ENCODE results near the gene ACOD1. TPM values are rescaled to one million over a fixed set of nuclear protein-coding genes. Genes with fewer than 3 reads are reported as not detected.

Gene ACOD1
- total and polyA plus RNA-seq, 4 donors, result not detected

DNA sequence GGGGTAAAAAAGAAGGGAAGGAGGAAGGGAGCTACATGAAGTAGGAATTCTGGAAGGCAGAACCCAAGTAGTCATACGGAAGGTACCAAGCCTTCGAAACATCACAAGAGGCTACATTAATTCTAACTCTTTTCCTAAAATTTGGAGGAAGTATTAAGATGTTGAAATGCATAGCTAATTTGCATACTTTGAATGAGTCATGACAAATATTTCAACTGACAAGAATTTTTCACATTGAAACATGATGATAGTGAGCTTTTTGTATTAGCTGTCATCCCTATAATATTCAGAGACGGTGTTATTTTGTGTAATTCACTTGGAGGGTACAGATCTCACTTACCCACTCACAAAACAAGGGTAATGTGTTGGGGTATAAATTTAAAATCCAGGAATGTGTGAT lies 9.1 kb upstream of the ACOD1 start:
- Histone ChIP-seq H3K27me3 (ENCODE audit: control insufficient read depth in 1 of 2, insufficient read depth in 2 of 2, low read length in 1 of 2) (no peaks in the 10 kb centered on the region), H3K4me3 (ENCODE audit: low read length in 2 of 2) (no peak overlapping the region), H3K27ac (ENCODE audit: low read depth in 1 of 2, low read length in 2 of 2) (no peak overlapping the region), H3K4me1 (ENCODE audit: control insufficient read depth in 1 of 2, insufficient read depth in 2 of 2, low read length in 2 of 2) (peaks cover 0 to 2% of the 10 kb centered on the region in 2 donors), H3K9me3 (ENCODE audit: control insufficient read depth, low read length) (no peaks in the 10 kb centered on the region), H3K36me3 (ENCODE audit: control insufficient read depth in 1 of 2, insufficient read depth in 2 of 2, low read length in 1 of 2) (no peaks in the 10 kb centered on the region)
- intact Hi-C loops (cut with DNase I), result no loop called here
- 86 to 88% methylated on average over 3 of the region's 3 CpGs for WGBS, 2 donors
- no peak for ATAC-seq (ENCODE audit: low FRiP score)
- DNase-seq, result no peak

- peaks cover 0 to 1% of the 10 kb centered on the region in 2 donors for H3K4me1 ChIP-seq (ENCODE audit: control insufficient read depth in 1 of 2, insufficient read depth in 2 of 2, low read length in 2 of 2)
- 95 to 98% methylated on average over 4 of the region's 4 CpGs for WGBS, 2 donors
- intact Hi-C loops (cut with DNase I), result no loop called here
- no peak overlapping the region for H3K4me3 ChIP-seq (ENCODE audit: low read length in 2 of 2)
- H3K27ac ChIP-seq (ENCODE audit: low read depth in 1 of 2, low read length in 2 of 2), result no peak overlapping the region
- H3K9me3 ChIP-seq (ENCODE audit: control insufficient read depth, low read length), result no peaks in the 10 kb centered on the region
- no peaks in the 10 kb centered on the region for H3K36me3 ChIP-seq (ENCODE audit: control insufficient read depth in 1 of 2, insufficient read depth in 2 of 2, low read length in 1 of 2)
- no peak for DNase-seq
- ATAC-seq (ENCODE audit: low FRiP score), result no peak
- no peaks in the 10 kb centered on the region for H3K27me3 ChIP-seq (ENCODE audit: control insufficient read depth in 1 of 2, insufficient read depth in 2 of 2, low read length in 1 of 2)
These were observed 5.9 kb upstream of the ACOD1 start for GRCh38 chr13:76942363-76942762.

- ATAC-seq (ENCODE audit: low FRiP score) (no peak), DNase-seq (no peak)
- no peaks in the 10 kb centered on the region for H3K36me3 ChIP-seq (ENCODE audit: control insufficient read depth in 1 of 2, insufficient read depth in 2 of 2, low read length in 1 of 2)
- no peaks in the 10 kb centered on the region for H3K9me3 ChIP-seq (ENCODE audit: control insufficient read depth, low read length)
- no peaks in the 10 kb centered on the region for H3K27me3 ChIP-seq (ENCODE audit: control insufficient read depth in 1 of 2, insufficient read depth in 2 of 2, low read length in 1 of 2)
- no peaks in the 10 kb centered on the region for H3K4me1 ChIP-seq (ENCODE audit: control insufficient read depth in 1 of 2, insufficient read depth in 2 of 2, low read length in 2 of 2)
- no peak overlapping the region for H3K4me3 ChIP-seq (ENCODE audit: low read length in 2 of 2)
- H3K27ac ChIP-seq (ENCODE audit: low read depth in 1 of 2, low read length in 2 of 2), result no peak overlapping the region
- WGBS, 2 donors, result 69 to 83% methylated on average over 2 of the region's 2 CpGs
- intact Hi-C loops (cut with DNase I), result no loop called here
These were observed 4.7 kb upstream of the ACOD1 start for GRCh38 chr13:76943646-76944045.

DNA sequence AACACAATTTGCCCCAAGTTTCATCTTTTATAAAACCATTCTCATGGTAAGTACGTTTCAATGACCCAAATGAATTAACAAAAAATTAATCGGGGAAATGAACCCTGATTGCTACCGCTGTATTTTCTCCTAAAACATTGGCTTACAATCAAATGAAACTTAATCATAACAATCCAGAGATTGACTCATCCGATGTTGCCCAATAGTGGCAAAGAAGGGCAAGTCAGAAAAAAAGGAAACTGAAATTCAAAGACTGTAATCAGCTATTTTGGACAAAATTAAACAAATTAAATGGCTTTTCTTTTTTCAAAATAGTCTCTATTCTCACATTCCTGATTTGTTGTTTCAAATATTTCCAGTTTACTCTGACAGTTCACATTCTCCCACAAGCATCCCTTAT lies 3.9 kb upstream of the ACOD1 start:
- intact Hi-C loops (cut with DNase I), result no loop called here
- 85 to 89% methylated on average over 4 of the region's 4 CpGs for WGBS, 2 donors
- Histone ChIP-seq H3K36me3 (ENCODE audit: control insufficient read depth in 1 of 2, insufficient read depth in 2 of 2, low read length in 1 of 2) (no peaks in the 10 kb centered on the region), H3K27me3 (ENCODE audit: control insufficient read depth in 1 of 2, insufficient read depth in 2 of 2, low read length in 1 of 2) (no peaks in the 10 kb centered on the region), H3K4me3 (ENCODE audit: low read length in 2 of 2) (no peak overlapping the region), H3K9me3 (ENCODE audit: control insufficient read depth, low read length) (no peaks in the 10 kb centered on the region), H3K4me1 (ENCODE audit: control insufficient read depth in 1 of 2, insufficient read depth in 2 of 2, low read length in 2 of 2) (no peaks in the 10 kb centered on the region), H3K27ac (ENCODE audit: low read depth in 1 of 2, low read length in 2 of 2) (no peak overlapping the region)
- no peak for DNase-seq
- no peak for ATAC-seq (ENCODE audit: low FRiP score)

DNA sequence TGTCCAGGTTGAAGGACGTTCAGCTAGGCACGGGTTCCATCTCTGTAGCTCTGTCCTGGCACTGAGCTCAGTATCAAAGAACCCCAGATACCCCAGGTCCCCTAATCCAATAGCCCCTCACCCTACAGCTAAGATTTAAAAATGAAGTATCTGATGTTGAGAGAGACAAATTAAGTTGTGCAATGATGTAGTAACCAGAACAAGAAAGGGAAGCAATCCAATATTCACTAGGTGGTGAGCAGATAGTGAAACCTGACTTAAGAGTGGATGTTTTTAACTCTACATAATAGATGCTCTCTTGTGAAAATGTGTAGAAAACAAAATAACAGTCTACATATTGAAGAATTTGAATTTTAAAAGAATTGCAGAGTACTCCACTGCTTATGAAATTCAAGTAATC lies 1.8 kb downstream of the ACOD1 start:
- intact Hi-C loops (cut with DNase I), result no loop called here
- ATAC-seq (ENCODE audit: low FRiP score), result no peak
- 94 to 95% methylated on average over 2 of the region's 2 CpGs for WGBS, 2 donors

GRCh38 chr13:76953968-76954367 lies 5.7 kb downstream of the ACOD1 start:
- H3K4me1 ChIP-seq (ENCODE audit: control insufficient read depth in 1 of 2, insufficient read depth in 2 of 2, low read length in 2 of 2), result no peaks in the 10 kb centered on the region
- ATAC-seq (ENCODE audit: low FRiP score), result no peak
- H3K27ac ChIP-seq (ENCODE audit: low read depth in 1 of 2, low read length in 2 of 2), result no peak overlapping the region
- no peaks in the 10 kb centered on the region for H3K27me3 ChIP-seq (ENCODE audit: control insufficient read depth in 1 of 2, insufficient read depth in 2 of 2, low read length in 1 of 2)
- H3K4me3 ChIP-seq (ENCODE audit: low read length in 2 of 2), result no peak overlapping the region
- WGBS, 2 donors, result 3 to 8% methylated on average over 3 of the region's 3 CpGs
- H3K9me3 ChIP-seq (ENCODE audit: control insufficient read depth, low read length), result no peaks in the 10 kb centered on the region
- intact Hi-C loops (cut with DNase I), result no loop called here
- no peak for DNase-seq
- no peaks in the 10 kb centered on the region for H3K36me3 ChIP-seq (ENCODE audit: control insufficient read depth in 1 of 2, insufficient read depth in 2 of 2, low read length in 1 of 2)

More for the DNA sequence above, 1.8 kb downstream of the ACOD1 start:
- Histone ChIP-seq H3K27ac (ENCODE audit: low read depth in 1 of 2, low read length in 2 of 2) (no peak overlapping the region), H3K36me3 (ENCODE audit: control insufficient read depth in 1 of 2, insufficient read depth in 2 of 2, low read length in 1 of 2) (no peaks in the 10 kb centered on the region), H3K4me3 (ENCODE audit: low read length in 2 of 2) (no peak overlapping the region), H3K9me3 (ENCODE audit: control insufficient read depth, low read length) (no peaks in the 10 kb centered on the region), H3K4me1 (ENCODE audit: control insufficient read depth in 1 of 2, insufficient read depth in 2 of 2, low read length in 2 of 2) (no peaks in the 10 kb centered on the region), H3K27me3 (ENCODE audit: control insufficient read depth in 1 of 2, insufficient read depth in 2 of 2, low read length in 1 of 2) (no peaks in the 10 kb centered on the region)
- no peak for DNase-seq

GRCh38 chr13:76954538-76954937 lies 6.2 kb downstream of the ACOD1 start:
- H3K4me3 ChIP-seq (ENCODE audit: low read length in 2 of 2), result no peak overlapping the region
- ATAC-seq (ENCODE audit: low FRiP score) (no peak), DNase-seq (no peak)
- H3K36me3 ChIP-seq (ENCODE audit: control insufficient read depth in 1 of 2, insufficient read depth in 2 of 2, low read length in 1 of 2), result no peaks in the 10 kb centered on the region
- no peaks in the 10 kb centered on the region for H3K27me3 ChIP-seq (ENCODE audit: control insufficient read depth in 1 of 2, insufficient read depth in 2 of 2, low read length in 1 of 2)
- H3K27ac ChIP-seq (ENCODE audit: low read depth in 1 of 2, low read length in 2 of 2), result no peak overlapping the region
- H3K4me1 ChIP-seq (ENCODE audit: control insufficient read depth in 1 of 2, insufficient read depth in 2 of 2, low read length in 2 of 2), result no peaks in the 10 kb centered on the region
- 83 to 87% methylated on average over 6 of the region's 6 CpGs for WGBS, 2 donors
- intact Hi-C loops (cut with DNase I), result no loop called here
- no peaks in the 10 kb centered on the region for H3K9me3 ChIP-seq (ENCODE audit: control insufficient read depth, low read length)

GRCh38 chr13:76955193-76955592 lies 6.9 kb downstream of the ACOD1 start:
- Histone ChIP-seq H3K27me3 (ENCODE audit: control insufficient read depth in 1 of 2, insufficient read depth in 2 of 2, low read length in 1 of 2) (no peaks in the 10 kb centered on the region), H3K36me3 (ENCODE audit: control insufficient read depth in 1 of 2, insufficient read depth in 2 of 2, low read length in 1 of 2) (no peaks in the 10 kb centered on the region), H3K4me1 (ENCODE audit: control insufficient read depth in 1 of 2, insufficient read depth in 2 of 2, low read length in 2 of 2) (no peaks in the 10 kb centered on the region), H3K27ac (ENCODE audit: low read depth in 1 of 2, low read length in 2 of 2) (no peak overlapping the region), H3K9me3 (ENCODE audit: control insufficient read depth, low read length) (peaks cover 2% of the 10 kb centered on the region), H3K4me3 (ENCODE audit: low read length in 2 of 2) (no peak overlapping the region)
- ATAC-seq (ENCODE audit: low FRiP score) (no peak), DNase-seq (no peak)
- intact Hi-C loops (cut with DNase I), result no loop called here
- 91 to 93% methylated on average over 4 of the region's 4 CpGs for WGBS, 2 donors

DNA sequence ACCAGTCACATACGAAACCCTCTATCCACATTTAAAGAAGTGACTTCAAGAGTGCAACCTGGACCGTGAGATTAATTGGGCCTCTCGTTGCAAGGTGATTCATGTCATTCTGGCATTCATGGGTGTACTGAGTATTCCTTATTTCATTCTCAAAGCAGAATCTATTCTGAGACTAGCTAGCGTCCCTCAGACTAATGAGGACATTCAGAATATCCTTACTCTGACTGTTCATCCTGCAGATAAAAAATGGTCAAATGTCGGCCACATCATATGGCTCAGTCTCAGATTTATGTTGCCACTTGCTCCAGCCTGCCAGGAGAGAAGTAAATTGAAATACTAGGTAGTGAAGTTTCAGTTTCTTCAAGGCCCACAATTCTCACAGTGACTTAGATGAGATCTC lies 7.3 kb downstream of the ACOD1 start:
- intact Hi-C loops (cut with DNase I), result no loop called here
- no peaks in the 10 kb centered on the region for H3K27me3 ChIP-seq (ENCODE audit: control insufficient read depth in 1 of 2, insufficient read depth in 2 of 2, low read length in 1 of 2)
- ATAC-seq (ENCODE audit: low FRiP score), result no peak
- no peak for DNase-seq
- peaks cover 2% of the 10 kb centered on the region for H3K9me3 ChIP-seq (ENCODE audit: control insufficient read depth, low read length)
- H3K36me3 ChIP-seq (ENCODE audit: control insufficient read depth in 1 of 2, insufficient read depth in 2 of 2, low read length in 1 of 2), result no peaks in the 10 kb centered on the region
- no peak overlapping the region for H3K27ac ChIP-seq (ENCODE audit: low read depth in 1 of 2, low read length in 2 of 2)
- 90 to 91% methylated on average over 5 of the region's 5 CpGs for WGBS, 2 donors
- no peaks in the 10 kb centered on the region for H3K4me1 ChIP-seq (ENCODE audit: control insufficient read depth in 1 of 2, insufficient read depth in 2 of 2, low read length in 2 of 2)
- H3K4me3 ChIP-seq (ENCODE audit: low read length in 2 of 2), result no peak overlapping the region

Measured in aorta (tissue), 5 donors.